Lung (tissue), 12 donors: ENCODE measurements around the gene GBP4. TPM values are rescaled to one million over a fixed set of nuclear protein-coding genes. Genes with fewer than 3 reads are reported as not detected.

Experiments
- ATAC-seq: fragments of 200-7000 bp; cut with Tn5 transposase; one replicate; pipeline ENCODE4 v1.9.1; 2020; ENCODE audit warnings: moderate number of reproducible peaks; ENCODE audit not compliant: insufficient read depth, low FRiP score
- DNase-seq, 3 donors: peaks; one replicate each; pipeline ENCODE4 v3.0.0-alpha.2; 2013 to 2017
- H3K27ac ChIP-seq, 2 donors: one replicate each; pipeline ENCODE4 v1.5.1; 2013; ENCODE audit warnings: mild to moderate bottlenecking in 2 of 2, moderate library complexity in 2 of 2, control low read depth in 1 of 2, inconsistent platforms in 1 of 2, low read depth in 1 of 2, low read length in 1 of 2
- H3K27me3 ChIP-seq, 3 donors: one replicate each; pipeline ENCODE4 v1.5.1; 2013; ENCODE audit warnings: low read length in 2 of 3; ENCODE audit not compliant: control insufficient read depth in 3 of 3, insufficient read depth in 3 of 3
- H3K36me3 ChIP-seq, 4 donors: one replicate each; pipeline ENCODE4 v1.5.1; 2013; ENCODE audit warnings: low read length in 4 of 4, mild to moderate bottlenecking in 1 of 4, moderate library complexity in 1 of 4; ENCODE audit not compliant: control insufficient read depth in 4 of 4, insufficient read depth in 4 of 4
- H3K4me1 ChIP-seq, 5 donors: one replicate each; pipeline ENCODE4 v1.5.1; 2013; ENCODE audit warnings: low read length in 5 of 5, mild to moderate bottlenecking in 2 of 5, moderate library complexity in 1 of 5; ENCODE audit not compliant: control insufficient read depth in 5 of 5, insufficient read depth in 5 of 5
- H3K4me3 ChIP-seq: one replicate; pipeline ENCODE4 v1.5.1; 2013; ENCODE audit warnings: mild to moderate bottlenecking, control low read depth, moderate library complexity
- H3K9ac ChIP-seq, 2 donors: one replicate each; pipeline ENCODE4 v1.5.1; 2013; ENCODE audit warnings: low read length in 2 of 2, control low read depth in 1 of 2; ENCODE audit not compliant: insufficient read depth in 1 of 2
- H3K9me3 ChIP-seq, 4 donors: one replicate each; pipeline ENCODE4 v1.5.1; 2013; ENCODE audit warnings: low read length in 3 of 4, mild to moderate bottlenecking in 1 of 4, moderate library complexity in 1 of 4; ENCODE audit not compliant: control insufficient read depth in 4 of 4, insufficient read depth in 3 of 4
- WGBS, 2 donors: extraction: QIAGEN DNeasy Blood & Tissue Kit; methylation state at CpG; one replicate each; pipeline ENCODE4 v1.1.7; 2013; 5-methylcytosine and 5-hydroxymethylcytosine counted together
- polyA plus RNA-seq, 2 donors: library from polyadenylated mRNA; stranded (reverse); fragments of 200-250 nt; gene quantifications; one replicate each; pipeline ENCODE4 v1.2.1, GENCODE V29; 2013
- total RNA-seq, 2 donors: library from RNA; depleted of rRNA in 1 of 2; stranded (reverse); fragments of >200 nt in 1 of 2; gene quantifications; one replicate each; pipeline ENCODE4 v1.2.1, GENCODE V29; 2014 to 2021
- TF ChIP-seq, protein P1 (sequence below): IDR thresholded peaks from 2 replicates; pipeline ENCODE4 v1.5.1; 2012; ENCODE audit warnings: mild to moderate bottlenecking; ENCODE audit errors: control extremely low read depth, extremely low read depth
- donor health status: control.
- donor health status: control.
- donor health status: Bipolar disorder and iron deficiency.
- donor health status: healthy.
- donor health status: DM: yes; HTN: yes; CAD: no.

The GBP4 gene
- total and polyA plus RNA-seq, 4 donors = 13.5 to 24.1 (median 17.5) TPM

DNA sequence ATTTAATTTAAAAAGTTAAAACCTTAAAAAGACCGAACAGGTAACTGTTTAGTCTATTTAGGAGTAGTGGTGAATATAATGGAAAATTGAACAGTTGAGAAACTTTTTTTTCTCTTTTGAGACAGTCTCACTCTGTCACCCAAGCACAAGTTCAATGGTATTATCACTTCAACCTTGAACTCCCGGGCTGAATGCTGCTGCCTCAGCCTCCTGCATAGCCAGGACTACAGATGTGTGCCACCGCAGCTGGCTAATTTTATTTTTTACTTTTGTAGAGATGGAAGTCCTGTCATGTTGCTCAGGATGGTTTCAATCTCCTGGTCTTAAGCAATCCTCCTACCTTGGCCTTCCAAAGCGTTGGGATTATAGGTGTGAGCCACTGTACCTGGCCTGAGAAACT is 56.6 kb downstream of the GBP4 start:
- 96 to 97% methylated on average over 4 of the region's 4 CpGs for WGBS, 2 donors

DNA sequence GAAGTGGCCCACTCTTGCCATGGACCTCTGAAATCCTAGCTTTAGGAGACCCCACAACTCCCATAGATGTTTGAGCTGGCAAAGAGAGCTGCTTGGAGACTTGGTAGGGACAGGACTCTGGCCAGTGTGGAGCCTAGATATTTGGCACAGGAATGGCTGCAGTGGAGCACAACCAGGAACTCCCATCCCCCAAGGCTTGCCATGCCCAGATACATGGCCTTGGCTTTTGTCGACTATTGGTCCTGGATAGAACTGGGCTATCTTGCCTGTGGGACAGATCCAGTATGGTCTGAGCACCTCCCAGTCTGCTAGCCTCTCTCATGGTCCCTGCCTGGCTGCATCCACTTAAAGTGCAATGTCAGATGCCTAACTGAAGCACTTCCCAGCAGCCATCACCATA is 65.0 kb downstream of the GBP4 start:
- 90 to 96% methylated on average over 1 of the region's 1 CpG for WGBS, 2 donors

More for the DNA sequence above, 56.6 kb downstream of the GBP4 start:
- no peaks in the 10 kb centered on the region for H3K36me3 ChIP-seq
- H3K9me3 ChIP-seq = peaks cover 0 to 3% (median 0%) of the 10 kb centered on the region in 4 donors
- H3K9ac ChIP-seq = no peak overlapping the region
- ATAC-seq = no peak
- H3K4me1 ChIP-seq = no peaks in the 10 kb centered on the region
- no peaks in the 10 kb centered on the region for H3K27me3 ChIP-seq
- H3K27ac ChIP-seq = no peak overlapping the region
- TF ChIP-seq, protein P1, sequence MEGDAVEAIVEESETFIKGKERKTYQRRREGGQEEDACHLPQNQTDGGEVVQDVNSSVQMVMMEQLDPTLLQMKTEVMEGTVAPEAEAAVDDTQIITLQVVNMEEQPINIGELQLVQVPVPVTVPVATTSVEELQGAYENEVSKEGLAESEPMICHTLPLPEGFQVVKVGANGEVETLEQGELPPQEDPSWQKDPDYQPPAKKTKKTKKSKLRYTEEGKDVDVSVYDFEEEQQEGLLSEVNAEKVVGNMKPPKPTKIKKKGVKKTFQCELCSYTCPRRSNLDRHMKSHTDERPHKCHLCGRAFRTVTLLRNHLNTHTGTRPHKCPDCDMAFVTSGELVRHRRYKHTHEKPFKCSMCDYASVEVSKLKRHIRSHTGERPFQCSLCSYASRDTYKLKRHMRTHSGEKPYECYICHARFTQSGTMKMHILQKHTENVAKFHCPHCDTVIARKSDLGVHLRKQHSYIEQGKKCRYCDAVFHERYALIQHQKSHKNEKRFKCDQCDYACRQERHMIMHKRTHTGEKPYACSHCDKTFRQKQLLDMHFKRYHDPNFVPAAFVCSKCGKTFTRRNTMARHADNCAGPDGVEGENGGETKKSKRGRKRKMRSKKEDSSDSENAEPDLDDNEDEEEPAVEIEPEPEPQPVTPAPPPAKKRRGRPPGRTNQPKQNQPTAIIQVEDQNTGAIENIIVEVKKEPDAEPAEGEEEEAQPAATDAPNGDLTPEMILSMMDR = no peak
- no peak for DNase-seq
- H3K4me3 ChIP-seq = no peak overlapping the region

More for the DNA sequence above, 65.0 kb downstream of the GBP4 start:
- H3K27ac ChIP-seq = no peak overlapping the region
- H3K9me3 ChIP-seq = peaks cover 0 to 3% (median 0%) of the 10 kb centered on the region in 4 donors
- H3K4me1 ChIP-seq = peaks cover 0 to 5% (median 0%) of the 10 kb centered on the region in 5 donors
- H3K36me3 ChIP-seq = no peaks in the 10 kb centered on the region
- ATAC-seq (no peak), DNase-seq (no peak)
- TF ChIP-seq, protein P1 = no peak
- H3K4me3 ChIP-seq = no peak overlapping the region
- H3K9ac ChIP-seq = no peak overlapping the region
- H3K27me3 ChIP-seq = no peaks in the 10 kb centered on the region

Other genes starting within 250 kb of the GBP4 start
- 10 to 100 TPM; 21.6 to 22.3 TPM for gene KYAT3, start 206.3 kb downstream of the GBP4 start, total RNA-seq
- 10 to 100 TPM; 20.5 to 21.8 TPM for gene KYAT3, start 206.3 kb downstream of the GBP4 start, polyA plus RNA-seq
- 10 to 100 TPM; 15.7 to 17.3 TPM for gene RBMXL1, start 206.3 kb downstream of the GBP4 start, total RNA-seq
- 1 to 10 TPM; 3.1 to 8.2 TPM for gene RBMXL1, start 206.3 kb downstream of the GBP4 start, polyA plus RNA-seq
- gene GBP3, start 176.1 kb downstream of the GBP4 start, total RNA-seq = 10 to 100 TPM; 32.3 to 34.9 TPM
- 10 to 100 TPM in 1 of 2 donors, 1 to 10 TPM in 1; 7.4 to 18.6 TPM for gene GBP3, start 176.1 kb downstream of the GBP4 start, polyA plus RNA-seq
- gene GBP1, start 133.7 kb downstream of the GBP4 start, total RNA-seq = 10 to 100 TPM; 30.7 to 62.5 TPM
- 10 to 100 TPM; 13.0 to 58.6 TPM for gene GBP1, start 133.7 kb downstream of the GBP4 start, polyA plus RNA-seq
- 10 to 100 TPM; 17.2 to 33.9 TPM for gene GBP2, start 72.8 kb downstream of the GBP4 start, total RNA-seq
- 10 to 100 TPM; 70.4 to 89.2 TPM for gene GBP2, start 72.8 kb downstream of the GBP4 start, polyA plus RNA-seq
- gene GBP7, start 22.9 kb downstream of the GBP4 start, total RNA-seq = under 1 TPM in 1 of 2 donors, not detected in 1; 0.09 TPM
- gene GBP7, start 22.9 kb downstream of the GBP4 start, polyA plus RNA-seq = under 1 TPM in 1 of 2 donors, not detected in 1; 0.01 TPM
- gene GBP5, start 73.9 kb upstream of the GBP4 start, total RNA-seq = 1 to 10 TPM; 2.9 to 7.1 TPM
- gene GBP5, start 73.9 kb upstream of the GBP4 start, polyA plus RNA-seq = 10 to 100 TPM in 1 of 2 donors, 1 to 10 TPM in 1; 1.7 to 35.7 TPM
- gene GBP6, start 165.1 kb upstream of the GBP4 start, total RNA-seq = 1 to 10 TPM in 1 of 2 donors, under 1 TPM in 1; 0.98 to 1.3 TPM
- 1 to 10 TPM in 1 of 2 donors, under 1 TPM in 1; 0.61 to 1.3 TPM for gene GBP6, start 165.1 kb upstream of the GBP4 start, polyA plus RNA-seq